Panc1 (cell line): ENCODE results near the gene SHISA4. TPM values are rescaled to one million over a fixed set of nuclear protein-coding genes. Genes with fewer than 3 reads are reported as not detected.

ENCODE experiments used
- ATAC-seq: fragments of 200-7000 bp; cut with Tn5 transposase; 2 replicates; pipeline ENCODE4 v1.9.1; 2020; ENCODE audit warnings: mild to moderate bottlenecking, moderate library complexity
- BruUV-seq: library from RNA; stranded (reverse); fragments of 400-500 nt; replicated peaks from 2 replicates; lab custom pipeline; 2021; lab: Mats Ljungman, UMichigan
- CTCF ChIA-PET: fragments of 300-600 bp; sonication (Branson Sonifier 250); formaldehyde crosslinking; loops from one replicate; lab custom pipeline; 2022; ENCODE audit warnings: antibody characterized with exemption; lab: Charles Lee
- POLR2A ChIA-PET: fragments of 300-600 bp; sonication (Branson Sonifier 250); formaldehyde crosslinking; loops from one replicate; lab custom pipeline; 2022; ENCODE audit warnings: antibody characterized with exemption; lab: Charles Lee
- DNase-seq: peaks from one replicate; pipeline ENCODE4 v3.0.0-alpha.2; 2010; ENCODE audit warnings: low read depth, low spot score
- H3K27ac ChIP-seq: 2 replicates; pipeline ENCODE4 v1.5.1; 2011; ENCODE audit warnings: mild to moderate bottlenecking, low read length, inconsistent platforms
- H3K27me3 ChIP-seq: fragments of 200-500 bp; sonication (Bioruptor generic); 2 replicates; pipeline ENCODE4 v1.6.0; 2014; ENCODE audit warnings: low read length, inconsistent platforms; ENCODE audit not compliant: control insufficient read depth, insufficient read depth
- H3K36me3 ChIP-seq: fragments of 200-500 bp; sonication (Bioruptor generic); 2 replicates; pipeline ENCODE4 v1.5.1; 2014; ENCODE audit warnings: inconsistent platforms, mild to moderate bottlenecking, low read length, moderate library complexity; ENCODE audit not compliant: control insufficient read depth, insufficient read depth
- H3K4me1 ChIP-seq: 2 replicates; pipeline ENCODE4 v1.5.1; 2011; ENCODE audit warnings: inconsistent platforms, mild to moderate bottlenecking, low read length, moderate library complexity; ENCODE audit not compliant: control insufficient read depth, insufficient read depth
- H3K4me3 ChIP-seq, 2 experiments: 2 replicates each; pipeline ENCODE4 v1.5.1; 2011 to 2012; ENCODE audit warnings: low read depth in 2 of 2, low read length in 2 of 2, mild to moderate bottlenecking in 2 of 2, inconsistent platforms in 1 of 2, moderate library complexity in 1 of 2
- H3K9me3 ChIP-seq: fragments of 200-500 bp; sonication (Bioruptor generic); 2 replicates; pipeline ENCODE4 v1.5.1; 2014; ENCODE audit warnings: low read depth, mild to moderate bottlenecking, inconsistent platforms, low read length, moderate library complexity; ENCODE audit not compliant: control insufficient read depth, insufficient read depth
- POLR2AphosphoS5 ChIP-seq: IDR thresholded peaks from 2 replicates; pipeline ENCODE4 v1.6.1; 2012; ENCODE audit warnings: mild to moderate bottlenecking, low read depth, low read length, moderate library complexity
- SIN3A ChIP-seq: IDR thresholded peaks from 2 replicates; pipeline ENCODE4 v1.6.1; 2012; ENCODE audit warnings: low read depth, mild to moderate bottlenecking, low read length, moderate library complexity, borderline replicate concordance; ENCODE audit not compliant: insufficient read depth
- TCF7L2 ChIP-seq: IDR thresholded peaks from 2 replicates; pipeline ENCODE4 v1.6.1; 2011; ENCODE audit warnings: mild to moderate bottlenecking, low read depth, low read length, inconsistent platforms
- in situ Hi-C: cut with HindIII; loops from 2 replicates; pipeline ENCODE4 v1.10.0; 2016; ENCODE audit warnings: low sequenced_read_pairs, low pct_unique_long_range_greater_than_20kb
- intact Hi-C: fragments of 100-400 bp; cut with micrococcal nuclease; formaldehyde crosslinking; loops from one replicate; pipeline ENCODE4 v1.10.0; 2022; ENCODE audit not compliant: unreplicated experiment
- total RNA-seq: library from RNA; stranded (reverse); gene quantifications from one replicate; pipeline ENCODE4 v1.2.1, GENCODE V29; 2021; ENCODE audit not compliant: unreplicated experiment
- TF ChIP-seq, protein P1 (sequence below), 2 experiments: IDR thresholded peaks; 2 replicates each; pipeline ENCODE4 v1.6.1; 2011 to 2012; ENCODE audit warnings: low read depth in 2 of 2, control low read depth in 1 of 2, low read length in 1 of 2, mild to moderate bottlenecking in 1 of 2, moderate library complexity in 1 of 2; ENCODE audit not compliant: insufficient read depth in 1 of 2
- TF ChIP-seq, protein P2 (sequence below): fragments of 450-650 bp; IDR thresholded peaks from 2 replicates; pipeline ENCODE4 v1.5.1; 2017; ENCODE audit warnings: mild to moderate bottlenecking

Gene SHISA4
- total RNA-seq, 1 experiment from 2014 or later, result 38.2 TPM

DNA sequence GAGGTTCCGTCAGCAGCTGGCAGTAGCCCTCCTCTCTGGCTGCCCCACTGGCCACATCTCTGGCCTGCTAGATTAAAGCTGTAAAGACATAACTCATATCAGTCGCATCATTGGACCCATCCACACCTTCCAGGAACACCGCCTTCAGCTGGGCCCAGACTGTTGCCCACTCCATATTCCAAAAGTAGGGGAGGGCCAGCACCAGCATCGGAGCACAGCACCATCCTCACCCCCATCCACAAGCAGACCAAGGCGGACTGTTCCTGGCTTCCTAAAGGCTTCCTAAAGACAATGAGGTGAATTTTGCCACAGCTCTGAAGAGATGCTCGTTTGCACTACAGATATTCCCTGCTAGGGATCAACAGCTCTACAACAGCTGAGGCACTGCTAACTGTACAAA is 3.5 kb downstream of the SHISA4 start:
- Histone ChIP-seq H3K27ac (no peak overlapping the region), H3K4me3 (no peak overlapping the region), H3K27me3 (no peaks in the 10 kb centered on the region), H3K36me3 (no peaks in the 10 kb centered on the region), H3K9me3 (no peaks in the 10 kb centered on the region), H3K4me1 (peaks cover 13% of the 10 kb centered on the region)
- ATAC-seq (no peak), DNase-seq (no peak)
- TF ChIP-seq, protein P1, sequence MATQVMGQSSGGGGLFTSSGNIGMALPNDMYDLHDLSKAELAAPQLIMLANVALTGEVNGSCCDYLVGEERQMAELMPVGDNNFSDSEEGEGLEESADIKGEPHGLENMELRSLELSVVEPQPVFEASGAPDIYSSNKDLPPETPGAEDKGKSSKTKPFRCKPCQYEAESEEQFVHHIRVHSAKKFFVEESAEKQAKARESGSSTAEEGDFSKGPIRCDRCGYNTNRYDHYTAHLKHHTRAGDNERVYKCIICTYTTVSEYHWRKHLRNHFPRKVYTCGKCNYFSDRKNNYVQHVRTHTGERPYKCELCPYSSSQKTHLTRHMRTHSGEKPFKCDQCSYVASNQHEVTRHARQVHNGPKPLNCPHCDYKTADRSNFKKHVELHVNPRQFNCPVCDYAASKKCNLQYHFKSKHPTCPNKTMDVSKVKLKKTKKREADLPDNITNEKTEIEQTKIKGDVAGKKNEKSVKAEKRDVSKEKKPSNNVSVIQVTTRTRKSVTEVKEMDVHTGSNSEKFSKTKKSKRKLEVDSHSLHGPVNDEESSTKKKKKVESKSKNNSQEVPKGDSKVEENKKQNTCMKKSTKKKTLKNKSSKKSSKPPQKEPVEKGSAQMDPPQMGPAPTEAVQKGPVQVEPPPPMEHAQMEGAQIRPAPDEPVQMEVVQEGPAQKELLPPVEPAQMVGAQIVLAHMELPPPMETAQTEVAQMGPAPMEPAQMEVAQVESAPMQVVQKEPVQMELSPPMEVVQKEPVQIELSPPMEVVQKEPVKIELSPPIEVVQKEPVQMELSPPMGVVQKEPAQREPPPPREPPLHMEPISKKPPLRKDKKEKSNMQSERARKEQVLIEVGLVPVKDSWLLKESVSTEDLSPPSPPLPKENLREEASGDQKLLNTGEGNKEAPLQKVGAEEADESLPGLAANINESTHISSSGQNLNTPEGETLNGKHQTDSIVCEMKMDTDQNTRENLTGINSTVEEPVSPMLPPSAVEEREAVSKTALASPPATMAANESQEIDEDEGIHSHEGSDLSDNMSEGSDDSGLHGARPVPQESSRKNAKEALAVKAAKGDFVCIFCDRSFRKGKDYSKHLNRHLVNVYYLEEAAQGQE (IDR thresholded peaks at IDR 0.05; ENCODE audit: insufficient read depth in 1 of 2, low read depth in 2 of 2, low read length in 1 of 2), result no peak
- no peak for TF ChIP-seq POLR2AphosphoS5
- TF ChIP-seq SIN3A, result no peak
- no TSS peak for BruUV-seq
- intact Hi-C loops (no loop called here), in situ Hi-C loops (no loop called here)
- ChIA-PET POLR2A (interaction anchor here (0.6 kb wide), 1 partner anchor 10 kb away, joined by 3 read pairs; no protein-coding TSS in a partner anchor), CTCF (interaction anchor here (0.7 to 0.8 kb wide), 2 partner anchors 15 to 213 kb away, joined by 3 read pairs; no protein-coding TSS in a partner anchor)

DNA sequence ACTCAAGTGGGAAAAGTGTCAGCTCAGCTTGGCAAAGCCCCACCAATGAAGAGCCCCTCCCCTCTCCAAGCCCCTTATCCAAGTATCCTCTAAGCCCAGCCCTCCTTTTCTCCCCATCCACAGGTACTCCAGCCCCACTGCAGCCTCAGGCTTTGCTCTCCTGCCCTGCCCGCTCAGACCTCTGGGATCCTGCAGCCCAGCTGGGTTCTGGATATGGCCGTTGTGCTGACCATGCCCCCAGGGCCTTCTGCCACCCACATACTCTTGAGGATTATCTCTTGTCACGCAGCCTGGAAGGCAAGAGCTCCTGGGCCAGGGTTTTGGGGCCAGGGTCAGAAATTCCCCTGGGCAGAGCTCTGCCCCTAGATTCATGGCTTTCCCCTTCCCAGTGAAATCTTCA is 4.7 kb downstream of the SHISA4 start:
- Histone ChIP-seq H3K27me3 (no peaks in the 10 kb centered on the region), H3K4me3 (no peak overlapping the region), H3K9me3 (no peaks in the 10 kb centered on the region), H3K4me1 (peaks cover 8% of the 10 kb centered on the region; the same call in 1 of the 2 replicates), H3K27ac (no peak overlapping the region), H3K36me3 (no peaks in the 10 kb centered on the region)
- ATAC-seq (no peak), DNase-seq (no peak)
- POLR2A ChIA-PET, result no interaction called here
- in situ Hi-C loops (no loop called here), intact Hi-C loops (no loop called here)
- no TSS peak for BruUV-seq
- no peak for TF ChIP-seq POLR2AphosphoS5
- TF ChIP-seq, protein P1 (IDR thresholded peaks at IDR 0.05; ENCODE audit: insufficient read depth in 1 of 2, low read depth in 2 of 2, low read length in 1 of 2), result no peak
- TF ChIP-seq, protein P2, sequence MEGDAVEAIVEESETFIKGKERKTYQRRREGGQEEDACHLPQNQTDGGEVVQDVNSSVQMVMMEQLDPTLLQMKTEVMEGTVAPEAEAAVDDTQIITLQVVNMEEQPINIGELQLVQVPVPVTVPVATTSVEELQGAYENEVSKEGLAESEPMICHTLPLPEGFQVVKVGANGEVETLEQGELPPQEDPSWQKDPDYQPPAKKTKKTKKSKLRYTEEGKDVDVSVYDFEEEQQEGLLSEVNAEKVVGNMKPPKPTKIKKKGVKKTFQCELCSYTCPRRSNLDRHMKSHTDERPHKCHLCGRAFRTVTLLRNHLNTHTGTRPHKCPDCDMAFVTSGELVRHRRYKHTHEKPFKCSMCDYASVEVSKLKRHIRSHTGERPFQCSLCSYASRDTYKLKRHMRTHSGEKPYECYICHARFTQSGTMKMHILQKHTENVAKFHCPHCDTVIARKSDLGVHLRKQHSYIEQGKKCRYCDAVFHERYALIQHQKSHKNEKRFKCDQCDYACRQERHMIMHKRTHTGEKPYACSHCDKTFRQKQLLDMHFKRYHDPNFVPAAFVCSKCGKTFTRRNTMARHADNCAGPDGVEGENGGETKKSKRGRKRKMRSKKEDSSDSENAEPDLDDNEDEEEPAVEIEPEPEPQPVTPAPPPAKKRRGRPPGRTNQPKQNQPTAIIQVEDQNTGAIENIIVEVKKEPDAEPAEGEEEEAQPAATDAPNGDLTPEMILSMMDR, result no peak
- TF ChIP-seq SIN3A, result no peak
- TF ChIP-seq TCF7L2, result no peak
- CTCF ChIA-PET, result interaction anchor here (0.6 to 0.9 kb wide), 3 partner anchors 10 to 55 kb away, joined by 3 to 6 read pairs (median 3); no protein-coding TSS in a partner anchor
